SK-N-SH (cell line): ENCODE measurements around the gene HDAC4. TPM values are rescaled to one million over a fixed set of nuclear protein-coding genes. Genes with fewer than 3 reads are reported as not detected.

ENCODE experiments used
- CTCF ChIA-PET: fragments of 300-600, 350-600 bp; formaldehyde crosslinking; extraction: SDS; loops from one replicate; lab custom pipeline; 2021; lab: Yijun Ruan, JAX
- POLR2A ChIA-PET: fragments of 350-600 bp; sonication (Branson Sonifier 250); formaldehyde crosslinking; extraction: SDS; loops from one replicate; lab custom pipeline; 2020; ENCODE audit warnings: antibody characterized with exemption, inconsistent platforms; lab: Yijun Ruan, JAX
- DNase-seq: peaks from one replicate; pipeline ENCODE4 v3.0.0; 2012
- H2AFZ ChIP-seq: fragments of 200-600 bp; sonication (generic); 2 replicates; pipeline ENCODE4 v1.8.1; 2016; ENCODE audit warnings: antibody characterized with exemption, mild to moderate bottlenecking, low read depth
- H3F3A ChIP-seq: fragments of 200-600 bp; sonication (generic); replicated peaks from 2 replicates; pipeline ENCODE3; 2016; ENCODE audit warnings: antibody characterized with exemption, mild to moderate bottlenecking; ENCODE audit not compliant: insufficient read depth
- H3K27ac ChIP-seq, 2 experiments: fragments of 200-500 bp in 1 of 2; fragments of 200-600 bp in 1 of 2; sonication (Bioruptor generic) in 1 of 2; sonication (generic), shearing (Covaris generic) in 1 of 2; 2 replicates each; pipeline versions ENCODE4 v1.5.1 to v1.6.1; 2014 to 2016; ENCODE audit warnings: low read depth in 2 of 2, inconsistent platforms in 1 of 2, low read length in 1 of 2, mild to moderate bottlenecking in 1 of 2, mixed read lengths in 1 of 2
- H3K27me3 ChIP-seq: fragments of 200-600 bp; sonication (generic), shearing (Covaris generic); 2 replicates; pipeline ENCODE4 v1.6.1; 2016; ENCODE audit warnings: mixed run types; ENCODE audit not compliant: insufficient read depth
- H3K36me3 ChIP-seq, 2 experiments: fragments of 200-500 bp in 1 of 2; fragments of 200-600 bp in 1 of 2; sonication (Bioruptor generic) in 1 of 2; sonication (generic) in 1 of 2; replicated peaks in 1 of 2; 2 replicates each; pipeline versions ENCODE3 to v1.5.1; 2014 to 2016; ENCODE audit warnings: low read length in 1 of 2, mild to moderate bottlenecking in 1 of 2; ENCODE audit not compliant: insufficient read depth in 2 of 2, control insufficient read depth in 1 of 2
- H3K4me1 ChIP-seq, 2 experiments: fragments of 200-500 bp in 1 of 2; fragments of 200-600 bp in 1 of 2; sonication (Bioruptor generic) in 1 of 2; sonication (generic), shearing (Covaris generic) in 1 of 2; 2 replicates each; pipeline versions ENCODE4 v1.5.1 to v1.6.1; 2014 to 2016; ENCODE audit warnings: low read depth in 1 of 2, low read length in 1 of 2, mixed run types in 1 of 2; ENCODE audit not compliant: insufficient read depth in 2 of 2, control insufficient read depth in 1 of 2
- H3K4me2 ChIP-seq: fragments of 200-600 bp; sonication (generic), shearing (Covaris generic); 2 replicates; pipeline ENCODE4 v1.6.1; 2017; ENCODE audit warnings: mixed run types
- H3K4me3 ChIP-seq, 2 experiments: fragments of 200-500 bp in 1 of 2; fragments of 200-600 bp in 1 of 2; sonication (Bioruptor generic) in 1 of 2; sonication (generic), shearing (Covaris generic) in 1 of 2; 2 replicates each; pipeline versions ENCODE4 v1.5.1 to v1.8.1; 2014 to 2016; ENCODE audit warnings: low read depth in 2 of 2, inconsistent platforms in 1 of 2, low read length in 1 of 2, mild to moderate bottlenecking in 1 of 2, mixed read lengths in 1 of 2, moderate library complexity in 1 of 2
- H3K79me2 ChIP-seq: fragments of 200-600 bp; sonication (generic); 2 replicates; pipeline ENCODE4 v1.8.1; 2017; ENCODE audit warnings: mild to moderate bottlenecking; ENCODE audit not compliant: insufficient read depth
- H3K9ac ChIP-seq: fragments of 200-600 bp; sonication (generic); 2 replicates; pipeline ENCODE4 v1.6.1; 2017; ENCODE audit warnings: mixed run types
- H3K9me2 ChIP-seq: fragments of 200-600 bp; sonication (generic); 2 replicates; pipeline ENCODE4 v1.6.1; 2017; ENCODE audit warnings: mixed run types
- H3K9me3 ChIP-seq: fragments of 200-600 bp; sonication (generic); 2 replicates; pipeline ENCODE4 v1.6.1; 2017; ENCODE audit warnings: mixed run types, mild to moderate bottlenecking, moderate library complexity
- H4K20me1 ChIP-seq: fragments of 200-600 bp; sonication (generic); 2 replicates; pipeline ENCODE4 v1.6.1; 2017; ENCODE audit warnings: mild to moderate bottlenecking, mixed run types; ENCODE audit not compliant: insufficient read depth
- CHD2 ChIP-seq: fragments of 150-350 bp; IDR thresholded peaks from 2 replicates; pipeline ENCODE4 v1.6.1; 2018; ENCODE audit warnings: low read length; ENCODE audit not compliant: partially characterized antibody
- EP300 ChIP-seq, 2 experiments: IDR thresholded peaks; 2 replicates each; pipeline versions ENCODE4 v1.4.0 to v1.6.1; 2012; ENCODE audit warnings: borderline replicate concordance in 1 of 2, low read depth in 1 of 2, low read length in 1 of 2
- FOSL2 ChIP-seq: IDR thresholded peaks from 2 replicates; pipeline ENCODE4 v1.4.0; 2012; ENCODE audit warnings: low read depth, mild to moderate bottlenecking, moderate library complexity, borderline replicate concordance
- JUND ChIP-seq: IDR thresholded peaks from 2 replicates; pipeline ENCODE4 v1.4.0; 2012
- NFIC ChIP-seq: IDR thresholded peaks from 2 replicates; pipeline ENCODE4 v1.4.0; 2012; ENCODE audit warnings: borderline replicate concordance
- NRF1 ChIP-seq: IDR thresholded peaks from 2 replicates; pipeline ENCODE4 v1.6.1; 2012; ENCODE audit warnings: low read depth, mild to moderate bottlenecking, low read length
- RAD21 ChIP-seq: IDR thresholded peaks from 2 replicates; pipeline ENCODE4 v1.6.1; 2012; ENCODE audit warnings: mild to moderate bottlenecking, low read length
- SIN3A ChIP-seq: IDR thresholded peaks from 2 replicates; pipeline ENCODE4 v1.6.1; 2012; ENCODE audit warnings: low read depth, mild to moderate bottlenecking, low read length, moderate library complexity, borderline replicate concordance
- SMC3 ChIP-seq: IDR thresholded peaks from 2 replicates; pipeline ENCODE4 v1.6.1; 2012; ENCODE audit warnings: low read depth, low read length, improper control_type of control experiment
- TAF1 ChIP-seq: IDR thresholded peaks from 2 replicates; pipeline ENCODE4 v1.6.1; 2012; ENCODE audit warnings: low read depth, mild to moderate bottlenecking, low read length, moderate library complexity, borderline replicate concordance
- USF1 ChIP-seq: IDR thresholded peaks from 2 replicates; pipeline ENCODE4 v1.4.0; 2012; ENCODE audit warnings: low read depth, borderline replicate concordance
- ZBTB33 ChIP-seq: IDR thresholded peaks from 2 replicates; pipeline ENCODE4 v1.4.0; 2012; ENCODE audit warnings: low read depth, borderline replicate concordance
- WGBS: methylation state at CpG from one replicate; pipeline ENCODE4 v1.1.6; 2017; ENCODE audit warnings: low lambda C conversion rate; 5-methylcytosine and 5-hydroxymethylcytosine counted together
- polyA plus RNA-seq, 3 experiments: library from polyadenylated mRNA; depleted of rRNA; stranded (reverse); fragments of >200 nt; gene quantifications; 2 replicates each; pipeline ENCODE4 v1.2.3, GENCODE V29; 2012
- TF ChIP-seq, protein P1 (sequence below): fragments of 150-350 bp; IDR thresholded peaks from 2 replicates; pipeline ENCODE4 v1.6.1; 2017; ENCODE audit warnings: antibody characterized with exemption, low read length, low read depth, borderline replicate concordance
- TF ChIP-seq, protein P2 (sequence below): IDR thresholded peaks from 2 replicates; pipeline ENCODE4; 2012
- TF ChIP-seq, protein P3 (sequence below): IDR thresholded peaks from 2 replicates; pipeline ENCODE4 v1.6.1; 2012; ENCODE audit warnings: mild to moderate bottlenecking, low read depth, low read length, moderate library complexity

Gene HDAC4
- polyA plus RNA-seq, 1 of the 3 experiments (the other 2 are of a cell fraction): 5.5 TPM

GRCh38 chr2:239341840-239342239 is 59.0 kb downstream of the HDAC4 start:
- WGBS: 88% methylated on average over 2 of the region's 2 CpGs
- H3K9ac ChIP-seq: no peak overlapping the region
- H4K20me1 ChIP-seq: no peaks in the 10 kb centered on the region
- peaks cover 0 to 17% of the 10 kb centered on the region in 2 experiments; a peak in 1 of 4 replicates for H3K4me1 ChIP-seq
- no peak overlapping the region for H3K4me3 ChIP-seq
- no peaks in the 10 kb centered on the region for H3K9me3 ChIP-seq
- peaks cover 4% of the 10 kb centered on the region; the same call in 1 of the 2 replicates for H3K79me2 ChIP-seq
- H3K36me3 ChIP-seq: no peaks in the 10 kb centered on the region
- no peak for DNase-seq
- POLR2A ChIA-PET: no interaction called here
- no peak overlapping the region for H3K4me2 ChIP-seq
- H2AFZ ChIP-seq: no peak overlapping the region
- H3K27me3 ChIP-seq: no peaks in the 10 kb centered on the region
- no peaks in the 10 kb centered on the region for H3F3A ChIP-seq
- no peaks in the 10 kb centered on the region for H3K9me2 ChIP-seq
- CTCF ChIA-PET: interaction anchor here (0.6 kb wide), 1 partner anchor 584 kb away, joined by 3 read pairs; no protein-coding TSS in a partner anchor
- H3K27ac ChIP-seq: no peak overlapping the region
- TF ChIP-seq CHD2 (no peak), NFIC (no peak), RAD21 (no peak), EP300 (IDR thresholded peaks at IDR 0.05; ENCODE audit: borderline replicate concordance in 1 of 2, low read depth in 1 of 2, low read length in 1 of 2) (no peak), FOSL2 (no peak), SMC3 (no peak), USF1 (no peak), TAF1 (no peak), JUND (no peak), NRF1 (no peak), SIN3A (no peak), ZBTB33 (no peak)
- TF ChIP-seq, protein P1, sequence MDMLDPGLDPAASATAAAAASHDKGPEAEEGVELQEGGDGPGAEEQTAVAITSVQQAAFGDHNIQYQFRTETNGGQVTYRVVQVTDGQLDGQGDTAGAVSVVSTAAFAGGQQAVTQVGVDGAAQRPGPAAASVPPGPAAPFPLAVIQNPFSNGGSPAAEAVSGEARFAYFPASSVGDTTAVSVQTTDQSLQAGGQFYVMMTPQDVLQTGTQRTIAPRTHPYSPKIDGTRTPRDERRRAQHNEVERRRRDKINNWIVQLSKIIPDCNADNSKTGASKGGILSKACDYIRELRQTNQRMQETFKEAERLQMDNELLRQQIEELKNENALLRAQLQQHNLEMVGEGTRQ: no peak
- TF ChIP-seq, protein P2, sequence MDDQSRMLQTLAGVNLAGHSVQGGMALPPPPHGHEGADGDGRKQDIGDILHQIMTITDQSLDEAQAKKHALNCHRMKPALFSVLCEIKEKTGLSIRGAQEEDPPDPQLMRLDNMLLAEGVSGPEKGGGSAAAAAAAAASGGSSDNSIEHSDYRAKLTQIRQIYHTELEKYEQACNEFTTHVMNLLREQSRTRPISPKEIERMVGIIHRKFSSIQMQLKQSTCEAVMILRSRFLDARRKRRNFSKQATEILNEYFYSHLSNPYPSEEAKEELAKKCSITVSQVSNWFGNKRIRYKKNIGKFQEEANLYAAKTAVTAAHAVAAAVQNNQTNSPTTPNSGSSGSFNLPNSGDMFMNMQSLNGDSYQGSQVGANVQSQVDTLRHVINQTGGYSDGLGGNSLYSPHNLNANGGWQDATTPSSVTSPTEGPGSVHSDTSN: no peak
- TF ChIP-seq, protein P3, sequence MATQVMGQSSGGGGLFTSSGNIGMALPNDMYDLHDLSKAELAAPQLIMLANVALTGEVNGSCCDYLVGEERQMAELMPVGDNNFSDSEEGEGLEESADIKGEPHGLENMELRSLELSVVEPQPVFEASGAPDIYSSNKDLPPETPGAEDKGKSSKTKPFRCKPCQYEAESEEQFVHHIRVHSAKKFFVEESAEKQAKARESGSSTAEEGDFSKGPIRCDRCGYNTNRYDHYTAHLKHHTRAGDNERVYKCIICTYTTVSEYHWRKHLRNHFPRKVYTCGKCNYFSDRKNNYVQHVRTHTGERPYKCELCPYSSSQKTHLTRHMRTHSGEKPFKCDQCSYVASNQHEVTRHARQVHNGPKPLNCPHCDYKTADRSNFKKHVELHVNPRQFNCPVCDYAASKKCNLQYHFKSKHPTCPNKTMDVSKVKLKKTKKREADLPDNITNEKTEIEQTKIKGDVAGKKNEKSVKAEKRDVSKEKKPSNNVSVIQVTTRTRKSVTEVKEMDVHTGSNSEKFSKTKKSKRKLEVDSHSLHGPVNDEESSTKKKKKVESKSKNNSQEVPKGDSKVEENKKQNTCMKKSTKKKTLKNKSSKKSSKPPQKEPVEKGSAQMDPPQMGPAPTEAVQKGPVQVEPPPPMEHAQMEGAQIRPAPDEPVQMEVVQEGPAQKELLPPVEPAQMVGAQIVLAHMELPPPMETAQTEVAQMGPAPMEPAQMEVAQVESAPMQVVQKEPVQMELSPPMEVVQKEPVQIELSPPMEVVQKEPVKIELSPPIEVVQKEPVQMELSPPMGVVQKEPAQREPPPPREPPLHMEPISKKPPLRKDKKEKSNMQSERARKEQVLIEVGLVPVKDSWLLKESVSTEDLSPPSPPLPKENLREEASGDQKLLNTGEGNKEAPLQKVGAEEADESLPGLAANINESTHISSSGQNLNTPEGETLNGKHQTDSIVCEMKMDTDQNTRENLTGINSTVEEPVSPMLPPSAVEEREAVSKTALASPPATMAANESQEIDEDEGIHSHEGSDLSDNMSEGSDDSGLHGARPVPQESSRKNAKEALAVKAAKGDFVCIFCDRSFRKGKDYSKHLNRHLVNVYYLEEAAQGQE: no peak
